GM10266 (cell line): Measurements from ENCODE around the gene DBX1.

ENCODE experiments used
- DNase-seq: peaks from one replicate; pipeline ENCODE4 v3.0.0; 2012; ENCODE audit errors: extremely low spot score
- TF ChIP-seq, protein P1 (sequence below): IDR thresholded peaks from 2 replicates; pipeline ENCODE4 v1.5.1; 2012; ENCODE audit warnings: mild to moderate bottlenecking, low read depth; ENCODE audit not compliant: control insufficient read depth, insufficient read depth; ENCODE audit errors: missing control alignments

Gene DBX1

DNA sequence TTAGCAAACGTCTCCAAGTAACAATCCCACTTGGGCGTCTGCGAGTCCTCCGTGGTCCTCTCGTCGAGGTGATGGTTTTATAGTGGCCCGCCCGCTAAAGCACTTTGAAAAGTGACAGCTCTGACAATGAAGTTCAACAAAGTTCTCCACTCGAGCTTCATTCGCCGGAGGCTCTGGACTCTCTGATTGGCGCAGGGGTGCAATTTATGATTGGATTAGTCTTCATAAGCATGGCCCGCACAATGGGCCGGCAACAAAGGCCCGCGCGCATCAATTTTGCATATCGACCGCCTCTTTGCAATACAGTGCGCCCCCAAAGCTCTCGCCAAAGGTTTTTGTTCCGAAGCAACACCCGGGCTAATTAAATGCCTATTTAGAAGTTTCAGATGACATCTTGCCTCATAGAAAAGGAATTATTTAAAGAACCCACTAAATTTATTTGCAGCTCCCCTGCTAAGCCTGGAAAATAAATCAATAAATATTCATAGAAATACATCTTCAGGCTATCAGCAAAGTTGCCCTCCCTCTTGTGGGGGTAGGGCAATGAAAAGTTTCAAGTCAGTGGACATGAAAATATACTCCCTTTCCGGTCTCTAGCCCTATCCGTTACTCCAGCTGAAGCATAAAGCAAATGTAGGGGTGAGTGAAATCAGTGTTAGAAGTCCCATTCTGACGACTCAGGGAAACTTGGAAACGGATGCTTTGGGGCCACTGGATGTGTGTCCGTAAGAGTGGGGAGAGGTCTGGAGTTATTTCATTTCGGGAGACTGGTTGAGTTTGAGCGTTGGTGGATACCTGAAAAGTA, at the start of gene DBX1:
TSS of gene DBX1 (minus strand) at position 51 of the 805 bp plus-strand sequence. CDS start 151 bp downstream, outside the sequence.
- TF ChIP-seq, protein P1, sequence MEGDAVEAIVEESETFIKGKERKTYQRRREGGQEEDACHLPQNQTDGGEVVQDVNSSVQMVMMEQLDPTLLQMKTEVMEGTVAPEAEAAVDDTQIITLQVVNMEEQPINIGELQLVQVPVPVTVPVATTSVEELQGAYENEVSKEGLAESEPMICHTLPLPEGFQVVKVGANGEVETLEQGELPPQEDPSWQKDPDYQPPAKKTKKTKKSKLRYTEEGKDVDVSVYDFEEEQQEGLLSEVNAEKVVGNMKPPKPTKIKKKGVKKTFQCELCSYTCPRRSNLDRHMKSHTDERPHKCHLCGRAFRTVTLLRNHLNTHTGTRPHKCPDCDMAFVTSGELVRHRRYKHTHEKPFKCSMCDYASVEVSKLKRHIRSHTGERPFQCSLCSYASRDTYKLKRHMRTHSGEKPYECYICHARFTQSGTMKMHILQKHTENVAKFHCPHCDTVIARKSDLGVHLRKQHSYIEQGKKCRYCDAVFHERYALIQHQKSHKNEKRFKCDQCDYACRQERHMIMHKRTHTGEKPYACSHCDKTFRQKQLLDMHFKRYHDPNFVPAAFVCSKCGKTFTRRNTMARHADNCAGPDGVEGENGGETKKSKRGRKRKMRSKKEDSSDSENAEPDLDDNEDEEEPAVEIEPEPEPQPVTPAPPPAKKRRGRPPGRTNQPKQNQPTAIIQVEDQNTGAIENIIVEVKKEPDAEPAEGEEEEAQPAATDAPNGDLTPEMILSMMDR = no peak
- no peak for DNase-seq

GRCh38 chr11:20208622-20209111, 48.4 kb upstream of the DBX1 start:
- TF ChIP-seq, protein P1 = no peak
- DNase-seq = no peak

DNA sequence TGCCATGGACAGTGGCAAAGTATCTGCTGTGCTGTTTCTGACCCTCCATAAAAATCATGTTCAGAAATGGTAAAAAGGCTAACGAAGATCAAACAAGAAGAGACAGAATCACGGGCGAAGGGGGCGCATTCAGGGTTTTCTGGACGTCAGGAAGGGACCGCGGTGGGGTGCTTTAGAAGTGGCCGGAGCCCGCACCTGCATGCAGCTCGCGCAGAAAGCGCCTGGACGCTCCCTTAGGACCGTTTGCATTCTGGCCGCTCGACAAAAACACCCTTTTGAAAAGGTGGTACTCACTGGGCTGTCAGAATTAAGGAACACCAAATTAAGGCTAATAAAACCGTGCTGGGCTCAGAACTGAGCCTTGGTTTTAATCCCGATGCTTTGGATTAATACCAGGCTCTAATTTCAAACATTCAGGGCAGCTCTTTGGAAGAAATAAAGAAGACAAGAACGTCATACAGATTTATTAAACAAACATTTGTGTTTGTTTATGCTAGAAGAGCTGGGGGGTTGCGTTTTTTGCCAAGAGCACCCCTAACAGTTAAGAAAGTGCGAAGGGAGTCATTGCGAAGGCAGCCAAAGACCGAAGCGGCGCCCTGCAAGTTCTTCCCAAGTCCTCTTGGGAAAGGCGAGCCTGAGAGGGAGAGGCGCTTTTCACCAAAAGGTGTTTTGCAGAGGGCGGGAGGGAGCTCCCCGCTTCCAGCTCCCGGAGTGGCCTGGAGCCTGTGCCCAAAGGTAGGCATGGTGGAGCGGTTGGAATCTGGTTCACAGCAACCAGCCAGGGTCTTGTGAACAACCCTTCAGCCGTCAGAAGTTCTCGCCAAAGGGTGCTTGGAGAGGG, 47.7 kb upstream of the DBX1 start:
- TF ChIP-seq, protein P1 = no peak
- no peak for DNase-seq

GRCh38 chr11:20205807-20206206, 45.5 kb upstream of the DBX1 start:
- TF ChIP-seq, protein P1 = no peak

GRCh38 chr11:20204681-20205080, 44.4 kb upstream of the DBX1 start:
- DNase-seq = no peak
- TF ChIP-seq, protein P1 = no peak

More at GRCh38 chr11:20205807-20206206, 45.5 kb upstream of the DBX1 start:
- no peak for DNase-seq

- no peak for DNase-seq
- TF ChIP-seq, protein P1 = no peak
These were observed 43.6 kb upstream of the DBX1 start for GRCh38 chr11:20203831-20204230.
